ENCODE measurements around the gene GPD1.
"Not testable (repeated sequence)": the region's sequence is repeated elsewhere in the genome, so short reads cannot be mapped to it uniquely, and the experiment has no call there.

Gene GPD1

DNA sequence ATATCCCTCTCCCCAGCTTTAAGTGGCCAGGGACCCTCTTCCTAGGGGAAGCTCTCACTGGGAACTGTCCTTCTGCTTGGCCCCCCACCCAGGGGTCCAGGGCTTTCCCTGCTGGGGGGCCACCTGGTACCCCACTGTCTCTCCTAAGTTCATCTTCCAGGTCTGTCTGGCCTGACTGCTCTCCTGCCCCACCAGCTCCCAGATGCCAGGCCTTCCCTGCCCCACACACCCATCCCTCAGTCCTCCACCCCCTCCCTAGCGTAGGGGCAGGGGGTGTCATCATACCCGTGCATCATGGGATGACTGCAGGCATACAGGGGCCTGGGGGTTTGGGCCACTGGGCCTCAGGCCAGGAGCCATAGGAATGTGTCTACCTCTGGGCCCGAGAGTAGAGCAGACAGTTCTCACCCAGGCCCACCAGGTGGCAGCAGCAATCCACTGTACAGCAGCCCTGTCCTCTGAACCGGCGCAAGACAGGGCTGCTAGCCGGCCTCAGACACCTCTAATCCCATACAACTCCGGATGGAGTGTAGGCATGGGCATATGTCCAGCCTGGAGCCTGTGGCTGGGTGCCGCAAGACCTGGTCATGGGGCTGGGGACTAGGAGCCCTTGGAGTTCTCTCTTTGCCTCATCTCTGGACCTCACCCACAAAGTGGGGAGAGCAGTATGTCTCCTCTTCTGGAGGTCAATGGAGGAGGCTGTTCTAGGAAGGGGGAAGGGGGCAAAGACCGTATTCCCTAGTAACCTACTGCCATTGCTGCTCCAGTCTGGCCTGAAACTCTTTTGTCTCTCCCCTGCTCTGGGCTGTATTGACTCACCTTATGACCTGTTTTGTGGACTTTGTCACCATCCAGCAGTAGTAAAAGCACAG is 28.6 kb upstream of the GPD1 start:
- FAIRE-seq, result no peak

DNA sequence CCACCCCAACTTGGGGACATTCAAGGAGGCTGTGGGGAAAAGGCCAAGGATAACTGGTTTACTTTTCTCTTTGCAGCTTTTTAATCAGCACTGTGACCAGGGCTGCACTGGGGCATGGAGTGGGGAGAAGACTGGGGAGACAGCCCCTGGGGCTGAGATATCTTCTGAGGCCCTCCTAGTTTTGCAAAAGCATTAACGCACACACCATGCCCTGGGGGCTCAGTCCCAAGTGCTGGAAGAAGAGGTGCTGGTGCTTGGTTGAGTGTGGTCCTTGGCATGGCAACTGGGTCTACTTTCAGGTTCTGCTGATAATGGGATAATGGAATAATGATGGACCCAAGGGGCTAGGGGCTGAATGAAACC is 28.0 kb upstream of the GPD1 start:
- FAIRE-seq, result no peak

DNA sequence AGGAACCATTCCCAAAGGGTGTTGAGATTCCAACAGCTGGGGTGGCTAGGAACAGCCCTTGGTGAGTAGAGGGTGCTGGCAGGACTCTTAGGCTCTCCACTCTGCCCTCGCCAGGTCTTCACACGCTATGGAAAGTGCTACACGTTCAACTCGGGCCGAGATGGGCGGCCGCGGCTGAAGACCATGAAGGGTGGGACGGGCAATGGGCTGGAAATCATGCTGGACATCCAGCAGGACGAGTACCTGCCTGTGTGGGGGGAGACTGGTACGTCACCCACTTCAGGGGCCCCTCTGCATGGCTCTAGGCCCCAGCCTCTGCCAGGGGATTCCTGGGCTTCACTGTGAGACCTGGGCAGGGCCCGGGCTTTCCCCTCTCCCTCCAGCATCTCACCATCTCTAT is 26.7 kb upstream of the GPD1 start:
- FAIRE-seq, result no peak

DNA sequence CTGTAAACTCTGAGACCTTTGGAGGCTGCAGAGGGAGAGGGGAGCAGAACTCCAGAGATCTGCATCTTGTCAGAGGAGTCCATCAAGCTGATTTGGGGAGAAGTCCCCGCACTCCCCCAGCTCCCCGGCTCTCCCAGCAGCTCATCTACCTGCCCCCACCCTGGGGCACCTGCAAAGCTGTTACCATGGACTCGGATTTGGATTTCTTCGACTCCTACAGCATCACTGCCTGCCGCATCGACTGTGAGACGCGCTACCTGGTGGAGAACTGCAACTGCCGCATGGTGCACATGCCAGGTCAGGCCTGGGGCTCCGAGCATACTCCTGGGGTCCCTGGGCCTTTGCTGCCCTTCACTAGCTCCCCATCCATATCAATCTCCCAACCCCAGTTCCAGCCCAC is 25.5 kb upstream of the GPD1 start:
- FAIRE-seq, result no peak

DNA sequence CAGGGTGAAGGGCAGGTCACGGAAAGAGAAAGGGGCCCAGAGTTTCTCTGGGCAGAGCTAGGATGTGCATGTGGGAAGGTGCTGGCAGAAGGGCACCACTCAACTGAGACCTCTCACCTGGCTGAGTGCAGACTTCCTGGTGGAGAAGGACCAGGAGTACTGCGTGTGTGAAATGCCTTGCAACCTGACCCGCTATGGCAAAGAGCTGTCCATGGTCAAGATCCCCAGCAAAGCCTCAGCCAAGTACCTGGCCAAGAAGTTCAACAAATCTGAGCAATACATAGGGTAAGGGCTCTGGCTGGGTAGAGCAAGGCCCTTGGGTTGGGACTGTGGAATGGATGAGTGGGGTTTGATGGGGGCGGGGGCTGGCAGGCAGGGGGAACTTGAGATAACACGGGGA is 24.0 kb upstream of the GPD1 start:
- FAIRE-seq, result no peak

DNA sequence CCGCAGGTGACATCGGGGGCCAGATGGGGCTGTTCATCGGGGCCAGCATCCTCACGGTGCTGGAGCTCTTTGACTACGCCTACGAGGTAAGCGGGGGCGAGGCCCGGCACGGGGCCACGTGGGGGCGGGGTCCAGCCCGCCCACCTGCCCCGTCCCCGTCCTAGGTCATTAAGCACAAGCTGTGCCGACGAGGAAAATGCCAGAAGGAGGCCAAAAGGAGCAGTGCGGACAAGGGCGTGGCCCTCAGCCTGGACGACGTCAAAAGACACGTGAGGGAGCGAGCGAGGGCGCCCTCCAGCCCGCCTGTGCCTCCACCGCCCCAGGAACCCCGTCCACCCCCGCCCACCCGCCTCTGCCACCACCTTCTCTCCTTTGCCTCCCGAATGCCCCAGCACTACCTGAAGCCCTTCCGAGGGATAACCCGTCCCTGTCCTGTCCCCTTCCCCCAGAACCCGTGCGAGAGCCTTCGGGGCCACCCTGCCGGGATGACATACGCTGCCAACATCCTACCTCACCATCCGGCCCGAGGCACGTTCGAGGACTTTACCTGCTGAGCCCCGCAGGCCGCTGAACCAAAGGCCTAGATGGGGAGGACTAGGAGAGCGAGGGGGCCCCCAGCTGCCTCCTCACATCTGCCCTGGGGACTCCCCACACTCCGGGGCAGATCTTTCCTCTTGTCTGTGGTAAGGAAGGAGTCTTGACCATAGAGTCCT is 22.6 kb upstream of the GPD1 start:
- FAIRE-seq, result no peak

DNA sequence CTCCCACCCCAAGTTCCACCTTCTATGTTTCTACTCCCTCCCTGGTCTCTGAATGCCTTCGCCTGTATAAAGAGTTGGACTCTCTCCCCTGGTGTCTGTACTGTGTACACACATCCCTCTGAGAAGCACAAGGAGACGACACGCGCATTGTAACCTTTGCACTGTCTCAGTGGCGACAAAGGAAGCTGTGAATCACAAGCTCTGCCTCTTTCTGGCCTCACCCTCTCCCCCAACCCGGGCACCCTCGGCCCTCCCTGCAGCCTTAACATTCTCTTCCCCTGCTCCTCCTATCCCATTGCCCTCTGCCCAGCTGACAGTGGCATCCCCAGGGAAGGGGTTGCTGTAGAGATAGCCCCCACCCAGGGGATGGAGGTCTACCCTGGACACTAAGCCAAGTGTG is 21.2 kb upstream of the GPD1 start:
- no peak for FAIRE-seq

DNA sequence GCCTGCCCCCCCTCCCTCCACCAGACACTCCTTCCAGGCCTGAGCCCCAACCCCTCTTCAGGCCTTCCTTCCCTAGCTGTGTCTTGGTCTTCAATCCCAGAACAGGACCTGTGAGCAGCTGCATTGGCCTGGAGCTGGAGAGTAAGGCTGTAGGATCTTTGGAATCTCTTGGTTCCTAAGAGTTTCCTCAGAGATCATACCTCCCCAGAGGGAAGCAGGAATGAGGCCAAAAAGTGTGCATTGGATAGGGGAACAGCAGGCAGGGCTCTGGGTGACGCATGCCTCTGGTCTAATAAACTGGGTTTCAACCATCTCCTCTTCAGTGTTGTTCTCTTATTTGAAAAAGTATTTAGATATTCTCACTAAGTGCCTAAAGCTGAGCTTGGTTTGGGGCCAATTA is 20.5 kb upstream of the GPD1 start:
- no peak for FAIRE-seq

DNA sequence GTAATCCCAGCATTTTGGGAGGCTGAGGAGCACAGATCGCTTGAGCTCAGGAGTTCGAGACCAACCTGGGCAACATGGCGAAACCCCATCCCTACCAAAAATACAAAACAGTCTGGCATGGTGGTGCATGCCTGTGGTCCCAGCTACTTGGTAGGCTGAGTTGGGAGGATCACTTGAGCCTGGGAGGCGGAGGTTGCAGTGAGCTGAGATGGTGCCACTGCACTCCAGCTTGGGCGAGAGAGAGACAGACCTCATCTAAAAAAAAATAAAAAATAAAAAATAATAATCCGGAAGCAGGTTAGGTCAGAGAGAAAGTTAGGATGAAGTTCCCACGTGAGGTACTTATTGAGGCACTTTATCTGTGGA is 19.4 kb upstream of the GPD1 start:
- FAIRE-seq, result not testable (repeated sequence)

DNA sequence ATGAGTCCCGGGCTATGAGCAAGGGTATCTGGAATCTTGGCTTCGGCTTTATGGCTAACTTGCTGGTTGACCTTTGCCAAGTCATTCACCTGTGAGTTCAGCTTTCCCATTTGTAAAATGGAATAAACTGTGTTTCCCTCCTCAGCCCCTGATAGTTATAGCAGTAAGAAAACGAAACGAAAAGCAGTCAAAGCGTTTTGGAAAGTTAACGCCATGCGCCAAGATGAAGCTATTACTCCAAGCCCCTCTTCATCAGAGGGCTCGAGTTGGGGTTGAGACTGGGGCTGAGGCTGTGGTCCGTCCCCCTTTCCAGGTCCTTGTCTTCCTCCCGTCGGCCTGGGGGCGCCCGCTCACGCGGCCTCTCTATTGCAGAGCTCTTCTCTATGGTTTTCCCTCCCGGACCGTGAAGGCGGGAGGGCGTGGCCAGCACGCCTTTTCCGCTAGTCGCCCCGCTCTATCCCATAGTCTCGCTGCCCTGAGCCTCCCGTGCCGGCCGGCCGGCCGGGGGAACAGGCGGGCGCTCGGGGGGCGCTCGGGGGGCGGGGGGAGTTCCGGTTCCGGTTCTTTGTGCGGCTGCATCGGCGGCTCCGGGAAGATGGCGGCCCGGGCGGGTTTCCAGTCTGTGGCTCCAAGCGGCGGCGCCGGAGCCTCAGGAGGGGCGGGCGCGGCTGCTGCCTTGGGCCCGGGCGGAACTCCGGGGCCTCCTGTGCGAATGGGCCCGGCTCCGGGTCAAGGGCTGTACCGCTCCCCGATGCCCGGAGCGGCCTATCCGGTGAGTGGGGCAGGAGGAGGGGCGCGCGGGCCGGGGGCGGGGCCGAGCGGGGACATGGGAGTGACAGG is 18.8 kb upstream of the GPD1 start, which contains the start of gene SMARCD1:
Gene SMARCD1, plus strand, starts transcription at position 568 of the 840 bp plus-strand sequence. Its CDS starts 28 bp downstream, at position 596.
- no peak for FAIRE-seq

DNA sequence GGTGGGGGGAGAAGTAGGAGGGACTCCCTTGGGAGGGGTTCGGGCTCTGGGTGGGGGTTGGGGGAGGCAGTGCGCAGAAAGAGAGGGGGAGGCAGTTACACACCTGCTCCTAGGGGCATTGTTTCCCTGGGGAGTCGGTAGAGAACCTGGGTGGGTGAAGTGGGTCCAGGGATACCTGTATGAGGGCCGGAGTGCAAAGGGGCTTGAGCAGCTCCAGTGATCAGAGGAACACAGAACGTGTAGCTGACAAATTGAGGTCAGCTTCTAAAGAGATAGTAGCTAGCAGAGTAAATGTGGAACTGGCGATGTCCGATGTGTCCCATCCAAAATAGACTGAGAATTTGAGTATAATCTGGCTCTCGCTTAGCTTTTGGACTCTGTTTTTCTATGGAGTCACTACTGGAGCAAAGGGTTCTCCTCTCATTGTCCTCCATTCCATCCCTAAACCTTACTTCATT is 18.2 kb upstream of the GPD1 start:
- FAIRE-seq, result no peak

DNA sequence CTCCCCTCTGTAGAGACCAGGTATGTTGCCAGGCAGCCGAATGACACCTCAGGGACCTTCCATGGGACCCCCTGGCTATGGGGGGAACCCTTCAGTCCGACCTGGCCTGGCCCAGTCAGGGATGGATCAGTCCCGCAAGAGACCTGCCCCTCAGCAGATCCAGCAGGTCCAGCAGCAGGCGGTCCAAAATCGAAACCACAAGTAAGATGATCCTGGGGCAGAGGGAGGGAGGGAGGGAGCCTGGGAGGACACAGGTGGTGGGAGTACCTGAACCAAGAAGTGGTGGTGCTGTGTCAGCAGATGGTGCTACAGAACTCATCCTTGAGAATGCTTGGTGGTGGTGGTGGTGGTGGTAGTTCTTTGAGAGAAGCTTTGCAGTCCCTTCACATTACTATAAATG is 17.7 kb upstream of the GPD1 start:
- no peak for FAIRE-seq

DNA sequence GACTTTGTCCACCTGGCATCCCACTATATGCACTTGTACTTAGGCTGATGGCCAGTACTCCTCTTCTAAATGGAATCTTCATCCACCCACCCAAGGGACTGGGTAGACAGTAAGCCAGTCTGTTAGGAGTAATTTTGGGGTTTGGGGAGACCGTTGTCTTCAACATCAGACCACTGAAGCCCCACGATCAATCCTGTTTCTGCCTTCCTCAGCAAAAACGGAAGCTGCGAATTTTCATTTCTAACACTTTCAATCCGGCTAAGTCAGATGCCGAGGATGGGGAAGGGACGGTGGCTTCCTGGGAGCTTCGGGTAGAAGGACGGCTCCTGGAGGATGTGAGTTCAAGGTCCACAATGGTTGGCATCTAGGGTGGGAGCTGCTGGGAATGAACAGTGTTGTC is 16.7 kb upstream of the GPD1 start:
- FAIRE-seq, result no peak

DNA sequence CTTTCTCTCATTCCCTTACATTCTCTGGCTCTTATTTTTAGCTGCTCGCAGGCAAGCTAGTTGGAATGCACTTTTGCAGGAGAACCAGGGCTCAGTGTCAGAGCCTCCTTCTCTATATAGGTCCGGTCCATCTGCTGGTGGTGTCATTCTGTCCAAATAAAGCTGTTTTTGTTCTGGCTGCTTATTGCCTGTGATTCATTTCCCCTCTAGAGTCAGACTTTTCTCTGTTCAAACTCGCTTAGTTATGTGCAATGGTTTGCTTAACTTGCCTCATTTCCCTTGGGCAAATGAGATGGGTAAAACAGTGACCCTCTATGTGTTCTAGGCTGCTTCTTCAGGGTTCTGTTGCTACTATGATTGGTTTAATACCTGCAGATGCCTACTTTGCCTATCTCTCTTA is 15.8 kb upstream of the GPD1 start:
- FAIRE-seq, result no peak

DNA sequence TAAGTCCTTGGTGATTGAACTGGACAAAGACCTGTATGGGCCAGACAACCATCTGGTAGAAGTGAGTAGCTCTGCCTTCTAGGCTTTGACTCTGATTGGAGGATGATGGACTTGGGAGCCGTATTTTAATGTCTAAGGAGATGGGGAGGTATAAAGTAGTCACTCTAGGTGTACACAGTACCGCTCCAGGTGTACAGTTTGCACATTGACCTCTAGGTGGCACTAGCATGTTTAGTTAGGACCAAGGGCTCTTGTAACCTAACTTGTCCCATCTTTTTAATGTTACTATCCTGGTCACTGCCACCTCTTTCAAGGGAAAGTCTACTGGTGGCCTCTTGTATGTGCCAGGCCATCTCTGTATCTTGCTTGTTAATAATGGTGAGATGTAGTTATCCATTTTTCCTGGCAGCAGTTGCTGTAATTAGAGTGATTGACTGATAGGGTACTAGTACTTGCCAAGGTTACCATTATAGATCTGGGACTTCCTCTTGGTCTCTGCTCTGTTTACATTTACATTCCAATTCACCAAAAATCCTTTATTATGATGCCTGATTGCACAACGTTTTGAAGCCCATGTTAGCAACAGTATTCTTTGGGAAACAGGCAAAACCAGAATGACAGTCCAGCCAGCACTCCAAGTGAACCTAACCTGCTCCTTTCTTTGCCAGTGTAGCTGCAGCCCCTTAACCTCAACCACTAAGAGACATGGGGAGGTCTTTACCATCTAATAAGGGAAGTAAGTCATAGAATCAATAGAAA is 15.1 kb upstream of the GPD1 start:
- no peak for FAIRE-seq

DNA sequence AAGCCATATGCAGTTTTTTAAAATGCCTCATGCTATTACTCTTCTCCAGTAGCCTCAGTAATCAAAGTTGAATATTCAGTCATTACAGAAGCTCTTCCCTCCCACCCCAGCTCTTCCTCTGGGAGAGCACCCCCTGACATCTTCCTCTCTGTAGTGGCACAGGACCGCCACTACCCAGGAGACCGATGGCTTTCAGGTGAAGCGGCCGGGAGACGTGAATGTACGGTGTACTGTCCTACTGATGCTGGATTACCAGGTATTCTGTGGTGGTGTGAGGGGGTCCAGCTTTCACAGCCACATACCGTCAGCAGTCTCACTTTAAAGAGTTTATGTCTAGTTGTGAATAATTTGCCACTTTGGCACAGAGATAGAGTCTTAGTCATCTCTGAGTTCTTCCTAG is 14.1 kb upstream of the GPD1 start:
- FAIRE-seq, result no peak

DNA sequence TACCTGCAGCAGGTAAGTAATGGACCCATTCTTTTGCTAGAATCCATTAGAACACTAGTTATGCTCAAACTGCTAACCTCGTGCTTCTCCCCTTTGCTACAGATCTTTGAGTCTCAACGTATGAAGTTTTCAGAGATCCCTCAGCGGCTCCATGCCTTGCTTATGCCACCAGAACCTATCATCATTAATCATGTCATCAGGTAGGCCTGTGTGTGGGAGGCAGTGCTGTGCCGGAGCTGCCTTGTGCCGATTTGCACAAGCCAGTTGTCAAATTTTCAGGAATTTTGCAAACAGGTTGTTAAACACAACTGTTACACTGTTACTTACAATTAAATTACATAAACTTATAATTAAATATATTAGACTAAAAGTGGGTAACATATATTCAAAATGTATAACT is 13.4 kb upstream of the GPD1 start:
- no peak for FAIRE-seq

DNA sequence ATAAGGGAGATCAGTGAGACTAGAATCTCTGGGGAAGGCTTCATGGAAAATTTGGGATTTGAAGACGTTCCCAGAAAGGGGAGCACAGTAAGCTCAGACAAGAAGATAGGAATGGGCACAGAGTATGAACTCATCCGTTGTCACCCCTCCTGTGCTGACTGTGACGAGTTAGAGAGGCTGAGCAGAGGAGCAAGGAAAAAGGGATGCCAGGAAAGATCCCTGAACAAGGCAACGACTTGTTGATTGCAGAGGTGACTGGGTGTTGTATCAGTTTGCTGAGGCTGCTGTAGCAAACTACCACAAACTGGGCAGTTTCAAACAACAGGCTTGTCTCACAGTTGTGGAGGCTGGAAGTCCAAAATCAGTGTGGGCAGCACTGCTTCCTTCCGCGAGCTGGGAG is 5.9 kb upstream of the GPD1 start:
- no peak for FAIRE-seq

DNA sequence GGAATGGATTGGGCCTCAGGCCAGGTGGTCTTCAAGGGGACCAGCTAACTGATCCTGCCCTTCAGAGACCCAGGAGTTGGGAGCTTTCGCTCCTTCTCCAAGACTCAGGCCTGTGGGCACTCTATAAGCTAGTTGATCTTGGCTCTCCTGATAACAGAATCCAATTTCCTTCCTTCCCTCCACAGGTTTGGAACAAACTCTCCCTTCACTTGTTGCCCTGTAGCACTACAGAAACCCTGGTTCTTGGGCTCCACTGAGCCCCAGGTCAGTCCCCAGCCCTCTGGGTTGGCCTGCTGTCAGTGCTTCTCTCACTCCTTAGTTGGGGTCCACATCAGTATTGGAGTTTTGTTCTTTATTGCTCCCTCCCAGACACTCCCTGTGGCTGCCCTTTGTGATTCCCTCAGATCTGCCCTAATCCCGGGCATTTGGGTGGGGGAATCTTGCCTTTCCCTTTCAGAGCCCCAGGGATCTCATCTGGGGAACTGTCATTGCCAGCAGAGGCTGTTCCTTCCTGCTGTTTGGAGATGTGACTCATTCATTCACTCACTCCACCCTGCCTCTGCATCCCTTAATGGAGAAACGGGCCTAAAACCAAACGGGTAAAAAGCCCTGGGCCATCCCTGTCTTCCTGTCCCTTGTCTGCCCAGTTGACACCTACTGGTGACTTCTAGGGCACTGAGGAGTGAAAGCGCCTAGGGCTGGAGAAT is 4.4 kb upstream of the GPD1 start:
- FAIRE-seq, result no peak

DNA sequence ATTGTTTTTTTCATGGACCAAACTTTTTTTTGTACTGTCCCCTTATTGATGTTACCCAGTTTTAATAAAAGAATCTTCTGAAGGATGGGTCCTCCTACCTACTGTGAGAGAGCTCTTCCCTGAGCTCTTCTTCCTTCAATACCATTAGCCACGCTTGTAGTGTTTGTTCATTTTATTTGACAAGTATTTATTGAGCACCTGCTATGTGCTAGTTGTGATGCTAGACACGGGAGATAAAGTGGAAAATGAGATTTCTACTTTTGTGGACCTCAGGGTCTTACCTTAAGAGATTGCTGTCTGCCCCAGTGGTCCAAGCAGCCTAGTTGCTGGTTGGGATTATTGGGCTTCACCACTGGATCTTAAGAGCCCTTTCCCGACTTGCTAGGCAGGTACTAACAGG is 3.2 kb upstream of the GPD1 start:
- no peak for FAIRE-seq

DNA sequence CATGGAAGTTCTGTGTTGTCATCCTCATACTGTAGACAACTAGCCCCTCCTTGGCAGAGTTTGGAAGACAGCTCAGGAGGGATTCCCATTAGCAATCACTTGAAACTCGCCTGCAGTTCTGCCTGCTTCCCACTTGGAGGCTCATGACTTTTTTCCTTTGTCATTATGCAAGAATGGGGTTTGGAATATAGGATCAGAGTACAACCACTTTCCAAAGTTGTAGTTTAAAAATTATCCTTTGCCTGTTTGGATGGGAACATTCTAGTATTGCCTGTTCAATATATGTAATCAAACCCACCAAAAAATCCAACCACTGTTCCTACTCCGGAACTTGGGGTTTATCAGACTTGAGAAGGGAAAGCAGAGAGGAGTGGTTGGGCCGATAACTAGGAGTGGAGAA is 2.1 kb upstream of the GPD1 start:
- peak; percentile 74 for FAIRE-seq

DNA sequence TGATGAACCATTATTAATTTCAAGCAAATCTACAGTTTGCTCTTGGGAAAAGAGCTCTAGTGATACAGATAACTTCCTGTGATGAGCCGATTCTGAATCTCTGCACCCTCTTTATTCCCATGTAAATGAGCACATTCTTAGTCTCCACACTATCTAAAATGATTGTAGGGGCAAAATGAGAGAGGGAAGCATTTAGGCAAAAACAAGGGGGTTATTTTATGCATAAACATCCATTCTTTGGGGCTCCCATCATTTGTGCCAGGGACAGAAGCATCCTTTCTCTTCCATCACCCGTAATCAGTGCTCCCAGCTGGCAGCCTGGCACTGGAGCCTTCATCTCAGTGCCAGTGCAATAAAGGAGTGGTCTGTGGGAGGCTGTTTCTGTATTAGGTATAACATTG is 1.7 kb upstream of the GPD1 start:
- FAIRE-seq, result no peak

All from TTC549 (cell line).